HCT116 (cell line): ENCODE data around the gene AUTS2. TPM values are rescaled to one million over a fixed set of nuclear protein-coding genes. Genes with fewer than 3 reads are reported as not detected.

Experiments used
- ATAC-seq: fragments of 200-7000 bp; cut with Tn5 transposase; 2 replicates; pipeline ENCODE4 v1.9.1; 2020; ENCODE audit warnings: mild to moderate bottlenecking, moderate library complexity
- BruUV-seq: library from RNA; stranded (reverse); fragments of 400-500 nt; replicated peaks from 2 replicates; lab custom pipeline; 2021; lab: Mats Ljungman, UMichigan
- CTCF ChIA-PET: fragments of 300-600 bp; sonication (Branson Sonifier 250); formaldehyde crosslinking; loops from one replicate; lab custom pipeline; 2021; ENCODE audit warnings: antibody characterized with exemption; lab: Charles Lee
- POLR2A ChIA-PET: fragments of 300-600, 350-600 bp; sonication (Branson Sonifier 250); formaldehyde crosslinking; loops from one replicate; lab custom pipeline; 2021; ENCODE audit warnings: antibody characterized with exemption; lab: Charles Lee
- RAD21 ChIA-PET, 2 experiments: fragments of 300-600 bp; sonication (Branson Sonifier 250); formaldehyde crosslinking; loops; one replicate each; lab custom pipeline; 2023; ENCODE audit warnings: low total read pairs in 2 of 2; ENCODE audit not compliant: uncharacterized antibody in 2 of 2, unreplicated experiment in 2 of 2, low non-redundant PET in 1 of 2; lab: Charles Lee
- DNase-seq: peaks from one replicate; pipeline ENCODE4 v3.0.0-alpha.2; 2010; ENCODE audit warnings: low read depth, low spot score
- H2AFZ ChIP-seq: fragments of 200-600 bp; shearing (Covaris generic), sonication (generic); 2 replicates; pipeline ENCODE4 v1.6.1; 2017; ENCODE audit warnings: low read depth, mixed run types, mixed read lengths, antibody characterized with exemption, low read length; ENCODE audit not compliant: poor library complexity, severe bottlenecking
- H3K27ac ChIP-seq: 2 replicates; pipeline ENCODE4 v1.5.1; 2012; ENCODE audit warnings: low read depth, low read length
- H3K27me3 ChIP-seq: fragments of 200-600 bp; sonication (generic); 2 replicates; pipeline ENCODE4 v1.6.1; 2016; ENCODE audit warnings: mixed run types, low read length, mixed read lengths; ENCODE audit not compliant: insufficient read depth
- H3K36me3 ChIP-seq, 2 experiments: fragments of 200-500 bp in 1 of 2; fragments of 200-600 bp in 1 of 2; sonication (Bioruptor generic) in 1 of 2; sonication (generic) in 1 of 2; 2 replicates each; pipeline versions ENCODE4 v1.5.1 to v1.6.1; 2014 to 2016; ENCODE audit warnings: low read length in 2 of 2, inconsistent platforms in 1 of 2, mixed read lengths in 1 of 2, mixed run types in 1 of 2; ENCODE audit not compliant: insufficient read depth in 2 of 2, control insufficient read depth in 1 of 2
- H3K4me1 ChIP-seq, 2 experiments: fragments of 200-600 bp in 1 of 2; sonication (generic) in 1 of 2; 2 replicates each; pipeline versions ENCODE4 v1.5.1 to v1.6.1; 2012 to 2017; ENCODE audit warnings: low read length in 2 of 2, inconsistent platforms in 1 of 2, mild to moderate bottlenecking in 1 of 2, mixed read lengths in 1 of 2, mixed run types in 1 of 2, moderate library complexity in 1 of 2; ENCODE audit not compliant: insufficient read depth in 2 of 2, control insufficient read depth in 1 of 2
- H3K4me2 ChIP-seq: fragments of 200-600 bp; sonication (generic); 2 replicates; pipeline ENCODE4 v1.6.1; 2017; ENCODE audit warnings: mixed run types, low read length, mixed read lengths
- H3K4me3 ChIP-seq, 2 experiments: fragments of 200-600 bp in 1 of 2; sonication (generic) in 1 of 2; replicated peaks in 1 of 2; 2 replicates each; pipeline ENCODE4 v1.5.1; 2011 to 2016; ENCODE audit warnings: low read length in 2 of 2, control low read depth in 1 of 2, low read depth in 1 of 2, mild to moderate bottlenecking in 1 of 2, mixed read lengths in 1 of 2, mixed run types in 1 of 2
- H3K79me2 ChIP-seq: fragments of 200-600 bp; sonication (generic); 2 replicates; pipeline ENCODE4 v1.6.1; 2017; ENCODE audit warnings: mild to moderate bottlenecking, mixed run types, low read length, moderate library complexity, mixed read lengths; ENCODE audit not compliant: insufficient read depth
- H3K9ac ChIP-seq: fragments of 200-600 bp; sonication (generic); 2 replicates; pipeline ENCODE4 v1.6.1; 2016; ENCODE audit warnings: low read length, mixed read lengths
- H3K9me2 ChIP-seq: fragments of 200-600 bp; sonication (generic), shearing (Covaris generic); 2 replicates; pipeline ENCODE4 v1.6.1; 2017; ENCODE audit warnings: mixed run types, mild to moderate bottlenecking, moderate library complexity; ENCODE audit not compliant: insufficient read depth
- H3K9me3 ChIP-seq, 2 experiments: fragments of 200-500 bp in 1 of 2; fragments of 200-600 bp in 1 of 2; sonication (Bioruptor generic) in 1 of 2; sonication (generic) in 1 of 2; 2 replicates each; pipeline ENCODE4 v1.6.1; 2014 to 2017; ENCODE audit warnings: low read length in 2 of 2, mixed read lengths in 2 of 2, inconsistent platforms in 1 of 2, low read depth in 1 of 2, mild to moderate bottlenecking in 1 of 2, mixed run types in 1 of 2, moderate library complexity in 1 of 2; ENCODE audit not compliant: control insufficient read depth in 1 of 2, insufficient read depth in 1 of 2
- H4K20me1 ChIP-seq: fragments of 200-600 bp; sonication (generic), shearing (Covaris generic); 2 replicates; pipeline ENCODE4 v1.6.1; 2017; ENCODE audit warnings: mixed run types, mild to moderate bottlenecking, moderate library complexity; ENCODE audit not compliant: insufficient read depth
- ATF3 ChIP-seq: IDR thresholded peaks from 2 replicates; pipeline ENCODE4 v1.6.1; 2012
- CBX3 ChIP-seq: IDR thresholded peaks from 2 replicates; pipeline ENCODE4 v1.6.1; 2012; ENCODE audit warnings: low read depth
- CEBPB ChIP-seq: IDR thresholded peaks from 2 replicates; pipeline ENCODE4 v1.6.1; 2012; ENCODE audit warnings: low read depth
- ELF1 ChIP-seq: IDR thresholded peaks from 2 replicates; pipeline ENCODE4 v1.6.1; 2012; ENCODE audit warnings: low read depth, borderline replicate concordance
- EZH2 ChIP-seq: fragments of 200-600 bp; sonication (generic); IDR thresholded peaks from 2 replicates; pipeline ENCODE4 v1.6.1; 2017; ENCODE audit warnings: antibody characterized with exemption, mixed run types
- FOSL1 ChIP-seq: IDR thresholded peaks from 2 replicates; pipeline ENCODE4 v1.6.1; 2012; ENCODE audit warnings: low read depth
- MAX ChIP-seq: IDR thresholded peaks from 2 replicates; pipeline ENCODE4 v1.6.1; 2012
- POLR2A ChIP-seq: IDR thresholded peaks from 2 replicates; pipeline ENCODE4 v1.7.0; 2011; ENCODE audit warnings: borderline replicate concordance; ENCODE audit not compliant: insufficient read depth, insufficient read length; ENCODE audit errors: extremely low read depth
- RAD21 ChIP-seq: IDR thresholded peaks from 2 replicates; pipeline ENCODE4 v1.6.1; 2012; ENCODE audit warnings: low read depth, mild to moderate bottlenecking
- SIN3A ChIP-seq: IDR thresholded peaks from 2 replicates; pipeline ENCODE4 v1.6.1; 2012; ENCODE audit warnings: low read depth
- SP1 ChIP-seq: IDR thresholded peaks from 2 replicates; pipeline ENCODE4 v1.6.1; 2012; ENCODE audit warnings: low read depth
- TCF7L2 ChIP-seq: IDR thresholded peaks from 2 replicates; pipeline ENCODE4 v1.7.0; 2011; ENCODE audit warnings: borderline replicate concordance, inconsistent platforms; ENCODE audit not compliant: insufficient read depth, insufficient read length; ENCODE audit errors: extremely low read depth
- ZFX ChIP-seq: fragments of 450-650 bp; IDR thresholded peaks from 2 replicates; pipeline ENCODE4 v1.6.1; 2017
- ZNF274 ChIP-seq: fragments of 200-500 bp; sonication (Bioruptor generic); IDR thresholded peaks from 2 replicates; pipeline ENCODE4 v1.6.1; 2014; ENCODE audit warnings: mild to moderate bottlenecking, low read depth, low read length, inconsistent platforms
- intact Hi-C: fragments of 100-400 bp; cut with micrococcal nuclease; formaldehyde crosslinking; loops from 2 replicates; pipeline ENCODE4 v1.10.0; 2022
- total RNA-seq: library from RNA; stranded (reverse); gene quantifications from one replicate; pipeline ENCODE4 v1.2.1, GENCODE V29; 2021; ENCODE audit not compliant: unreplicated experiment

AUTS2 gene
- total RNA-seq, 1 experiment from 2014 or later = 0.93 TPM

GRCh38 chr7:70630440-70630817 is 1032.2 kb downstream of the AUTS2 start:
- Histone ChIP-seq H3K9ac (no peak overlapping the region), H3K79me2 (no peaks in the 10 kb centered on the region), H3K9me2 (no peaks in the 10 kb centered on the region), H3K9me3 (peaks cover 11 to 21% of the 10 kb centered on the region in 2 experiments; a peak in 2 of 4 replicates), H3K27ac (no peak overlapping the region), H3K4me1 (no peaks in the 10 kb centered on the region)
- ChIA-PET POLR2A (no interaction called here), RAD21 (no interaction called here)
- BruUV-seq = no TSS peak
- ATAC-seq = no peak
- no peak for TF ChIP-seq RAD21
- TF ChIP-seq ATF3 = no peak
- TF ChIP-seq CBX3 = no peak
- no peak for TF ChIP-seq FOSL1
- no peak for TF ChIP-seq POLR2A
- no peak for TF ChIP-seq EZH2
- no peak for TF ChIP-seq CEBPB
- TF ChIP-seq ZNF274 = no peak
- no peak for TF ChIP-seq SP1
- TF ChIP-seq SIN3A = no peak
- no peak for TF ChIP-seq ZFX
- TF ChIP-seq ELF1 = no peak
- TF ChIP-seq TCF7L2 = no peak
- TF ChIP-seq, all 23 proteins: peak for 0
- Histone ChIP-seq H3K27me3 (no peaks in the 10 kb centered on the region), H3K4me2 (no peak overlapping the region), H2AFZ (no peak overlapping the region), H4K20me1 (no peaks in the 10 kb centered on the region), H3K36me3 (no peaks in the 10 kb centered on the region), H3K4me3 (no peak overlapping the region)
- CTCF ChIA-PET = no interaction called here
- intact Hi-C loops = no loop called here
- DNase-seq = no peak

GRCh38 chr7:70630818-70631457 is 1032.7 kb downstream of the AUTS2 start:
- no TSS peak for BruUV-seq
- no peaks in the 10 kb centered on the region for H4K20me1 ChIP-seq
- no peak overlapping the region for H3K27ac ChIP-seq
- no peaks in the 10 kb centered on the region for H3K27me3 ChIP-seq
- H3K4me2 ChIP-seq = no peak overlapping the region
- H2AFZ ChIP-seq = no peak overlapping the region
- RAD21 ChIA-PET = no interaction called here
- H3K9ac ChIP-seq = no peak overlapping the region
- no peak for ATAC-seq
- H3K4me3 ChIP-seq = no peak overlapping the region
- no peaks in the 10 kb centered on the region for H3K9me2 ChIP-seq
- CTCF ChIA-PET = no interaction called here
- POLR2A ChIA-PET = no interaction called here
- H3K9me3 ChIP-seq = peaks cover 11 to 26% of the 10 kb centered on the region in 2 experiments; a peak in 2 of 4 replicates
- intact Hi-C loops = no loop called here
- H3K4me1 ChIP-seq = no peaks in the 10 kb centered on the region
- H3K36me3 ChIP-seq = no peaks in the 10 kb centered on the region
- DNase-seq = no peak
- TF ChIP-seq EZH2 (no peak), ATF3 (no peak), MAX (no peak)
- no peaks in the 10 kb centered on the region for H3K79me2 ChIP-seq
